ENCODE measurements around the gene SUMO2.

GRCh38 chr17:75138519-75138918 is 44.2 kb downstream of the SUMO2 start:
- TF ChIP-seq POLR2A (IDR thresholded peaks at IDR 0.05) (no peak), CTCF (IDR thresholded peaks at IDR 0.05) (no peak)
